NCI-H1048 (cell line): ENCODE results near the gene TEX14.

Experiments
- DNase-seq: peaks from one replicate; lab custom pipeline; 2025; lab: John Stamatoyannopoulos, UW

Gene TEX14

GRCh38 chr17:58648236-58648635 lies 43.6 kb downstream of the TEX14 start:
- no peak for DNase-seq

DNA sequence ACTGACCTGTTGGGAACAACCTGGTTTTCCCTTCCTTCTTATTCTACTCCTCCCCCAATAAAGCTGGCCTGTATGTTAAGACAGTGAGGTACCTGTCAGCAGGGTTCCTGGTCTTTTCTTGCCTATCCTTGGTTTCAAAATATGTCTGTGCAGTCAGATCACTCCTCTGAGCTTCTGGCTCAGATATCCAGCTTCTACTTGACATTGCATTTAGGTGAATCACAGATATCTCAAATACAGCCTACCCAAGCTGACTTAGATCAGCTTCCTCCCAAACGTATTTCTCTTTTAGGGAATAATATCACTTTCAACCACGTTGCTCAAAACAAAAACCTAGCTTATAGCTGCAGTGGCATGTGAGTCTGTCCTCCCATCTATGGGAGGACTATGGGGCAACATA lies 48.7 kb downstream of the TEX14 start:
- DNase-seq, result no peak

GRCh38 chr17:58641887-58642311 lies 49.9 kb downstream of the TEX14 start:
- DNase-seq, result no peak

DNA sequence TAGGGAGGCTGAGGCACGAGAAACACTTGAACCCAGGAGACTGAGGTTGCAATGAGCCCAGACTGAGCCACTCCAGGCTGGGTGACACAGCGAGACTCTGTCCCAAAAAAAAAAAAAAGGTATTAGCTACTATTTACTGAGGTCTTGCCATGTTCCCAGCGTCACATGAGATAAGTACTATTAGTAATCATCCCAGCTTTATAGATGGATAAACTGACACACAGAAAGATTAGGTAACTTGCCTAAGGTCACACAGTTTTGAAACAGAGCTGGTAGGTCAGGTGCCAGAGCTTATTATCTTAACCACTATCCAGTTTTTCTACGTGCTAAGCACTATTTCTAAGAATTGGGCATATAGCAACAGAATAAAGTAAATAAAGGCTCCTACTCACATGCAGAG lies 51.6 kb downstream of the TEX14 start:
- DNase-seq, result no peak

DNA sequence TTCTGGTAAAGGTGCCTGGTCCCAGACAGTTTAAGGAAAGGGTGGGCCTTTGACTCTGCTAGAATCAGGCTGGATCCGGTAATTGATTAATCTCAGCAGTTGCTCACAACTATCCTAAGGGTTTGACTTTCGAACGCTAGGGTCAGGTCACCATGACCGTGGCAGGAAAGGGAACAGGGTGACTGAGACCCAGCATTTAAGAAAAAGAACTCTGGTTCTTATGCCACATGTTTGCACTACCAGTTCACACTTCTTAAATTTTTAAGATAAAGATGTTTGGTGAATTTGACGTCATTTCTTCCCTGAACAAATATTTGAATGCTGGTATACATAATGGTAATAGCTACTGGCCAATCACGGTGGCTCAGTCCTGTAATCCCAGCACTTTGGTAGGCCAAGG lies 52.2 kb downstream of the TEX14 start:
- DNase-seq, result no peak

DNA sequence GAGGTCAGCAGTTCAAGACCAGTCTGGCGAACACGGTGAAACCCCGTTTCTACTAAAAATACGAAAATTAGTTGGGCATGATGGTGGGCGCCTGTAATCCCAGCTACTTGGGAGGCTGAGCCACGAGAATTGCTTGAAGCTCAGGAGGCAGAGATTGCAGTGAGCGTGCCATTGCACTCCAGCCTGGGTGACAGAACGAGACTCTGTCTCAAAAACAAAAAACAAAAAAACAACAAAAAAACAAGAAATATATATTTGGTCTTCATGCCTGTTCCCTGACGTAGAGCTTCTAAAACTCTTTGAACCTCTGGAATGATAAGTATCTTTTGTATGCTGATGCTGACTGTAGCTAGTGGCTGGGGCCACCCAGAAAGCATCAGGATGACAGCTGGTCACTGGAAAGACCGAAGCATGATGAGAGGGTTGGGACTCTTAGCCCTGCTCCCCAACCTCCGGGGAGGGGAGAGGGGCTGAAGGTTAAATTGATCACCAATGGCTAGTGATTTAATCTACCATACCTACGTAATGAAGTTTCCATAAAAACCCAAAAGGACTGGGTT lies 54.8 kb downstream of the TEX14 start:
- DNase-seq, result no peak

- DNase-seq, result no peak
Measured at GRCh38 chr17:58632324-58633314, 59.2 kb downstream of the TEX14 start.

DNA sequence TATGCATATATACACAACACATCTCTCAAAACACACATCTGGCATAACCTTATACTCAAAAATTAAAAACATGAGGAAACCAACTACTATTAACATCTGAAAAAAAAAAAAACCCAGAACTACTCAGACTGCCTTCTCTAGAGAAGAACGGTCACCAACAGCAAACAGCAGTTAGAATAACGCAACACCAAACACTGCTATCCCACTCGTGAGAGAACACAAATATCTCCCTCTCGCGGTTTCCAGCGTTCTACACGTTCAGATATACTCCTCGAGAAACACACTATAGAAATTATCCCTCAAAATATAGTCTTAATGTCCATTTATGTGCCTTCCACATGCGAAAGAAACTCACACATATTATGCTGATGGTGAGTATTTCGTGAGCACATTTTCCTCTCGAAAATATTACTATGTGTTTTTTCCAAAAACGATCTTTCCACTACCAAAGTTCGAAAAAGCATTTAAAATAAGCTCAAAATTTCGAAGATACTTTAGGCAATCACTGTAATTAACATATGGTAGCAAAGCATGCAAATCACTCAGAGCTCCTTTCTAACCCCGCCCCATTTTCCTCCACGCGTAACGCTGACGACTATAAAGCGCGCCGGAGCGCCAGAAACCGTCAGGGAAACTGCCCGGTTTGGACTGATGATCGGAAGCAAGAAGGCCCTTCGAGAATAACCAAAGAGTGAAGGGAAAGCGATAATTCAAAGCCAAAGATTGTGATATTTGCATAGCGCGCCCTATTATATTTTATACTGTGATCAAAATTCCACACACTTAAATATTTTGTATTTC lies 60.1 kb downstream of the TEX14 start:
- peak; percentile 85 for DNase-seq

- no peak for DNase-seq
Measured at GRCh38 chr17:58630883-58631522, 60.8 kb downstream of the TEX14 start.

DNA sequence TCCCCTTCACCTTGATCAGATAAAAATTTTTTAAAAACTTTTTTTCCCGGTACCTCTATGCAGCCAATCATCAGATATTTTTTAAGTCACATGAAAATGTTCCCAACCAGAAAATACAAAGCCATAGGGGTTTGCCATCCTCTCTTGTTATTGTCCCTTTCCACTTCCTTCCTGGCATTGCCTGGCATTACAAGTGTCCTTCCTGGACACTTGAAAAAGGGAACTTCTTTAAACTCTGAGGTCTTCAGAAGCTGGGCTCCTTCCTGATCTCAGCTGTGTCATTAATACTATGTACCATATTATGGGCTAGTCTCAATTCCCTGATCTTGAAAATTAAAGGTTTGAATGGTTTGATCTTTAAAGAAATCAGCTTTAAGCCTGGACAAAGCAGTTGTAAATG lies 64.9 kb downstream of the TEX14 start:
- DNase-seq, result no peak

DNA sequence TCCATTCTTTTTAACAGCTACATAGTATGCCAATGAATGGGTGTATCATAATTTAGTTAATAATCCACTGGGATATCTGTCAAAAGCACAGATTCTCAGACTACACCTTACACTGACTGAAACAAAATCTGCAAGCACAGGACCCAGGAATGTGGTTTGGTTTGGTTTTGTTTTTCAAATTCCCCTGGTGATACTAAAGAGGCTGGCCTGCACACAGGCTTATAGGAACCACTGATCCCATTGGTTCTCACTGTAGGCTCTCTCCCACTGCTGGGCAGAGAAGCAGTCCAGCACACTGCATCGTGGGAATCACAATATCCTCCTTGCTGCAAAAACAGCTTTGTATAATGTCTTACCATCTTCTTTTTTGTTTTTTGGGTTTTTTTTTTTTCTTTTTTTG lies 67.1 kb downstream of the TEX14 start:
- DNase-seq, result no peak

DNA sequence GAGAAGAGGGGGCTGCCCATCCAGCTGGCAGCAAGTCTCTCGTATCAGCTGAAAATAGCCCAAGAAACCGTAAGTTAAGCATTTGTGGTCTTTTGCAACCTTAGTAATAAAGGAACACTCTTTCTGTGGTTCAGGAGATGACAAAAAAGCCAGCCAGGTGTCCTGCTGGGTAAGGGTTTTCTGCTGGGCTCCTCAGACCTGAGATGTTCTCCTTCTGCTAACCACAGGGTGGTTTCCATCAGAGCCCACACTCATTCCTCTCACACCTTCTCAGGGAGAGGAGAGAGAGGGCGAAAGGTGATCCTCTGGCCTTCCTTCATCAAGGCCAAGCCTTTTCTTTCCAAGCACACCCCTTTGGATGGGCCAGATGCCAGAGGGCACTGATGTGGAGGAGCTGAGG lies 70.7 kb downstream of the TEX14 start:
- no peak for DNase-seq

- no peak for DNase-seq
Measured at GRCh38 chr17:58618336-58618735, 73.5 kb downstream of the TEX14 start.

DNA sequence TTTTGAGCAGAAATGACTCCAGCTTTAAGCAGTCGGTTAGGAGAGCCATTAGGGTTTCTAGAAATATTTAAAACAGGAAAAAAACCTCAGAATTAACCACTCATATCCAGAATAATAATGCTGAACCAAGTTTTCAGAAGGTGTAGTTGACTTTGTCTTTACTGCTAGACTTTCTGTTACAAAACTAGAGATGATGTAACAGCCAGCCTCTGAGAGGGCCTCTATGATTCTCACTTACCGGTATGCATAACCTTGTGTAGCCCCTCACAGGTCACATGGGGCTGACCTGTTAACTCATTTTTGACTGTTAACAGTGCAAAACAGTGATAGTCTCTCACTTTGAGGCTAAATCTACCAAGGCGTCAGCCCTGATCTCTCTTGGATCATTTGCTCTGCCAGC lies 74.3 kb downstream of the TEX14 start:
- DNase-seq, result no peak

GRCh38 chr17:58615768-58616659 lies 75.8 kb downstream of the TEX14 start:
- DNase-seq, result no peak

GRCh38 chr17:58614859-58615459 lies 76.9 kb downstream of the TEX14 start:
- no peak for DNase-seq

DNA sequence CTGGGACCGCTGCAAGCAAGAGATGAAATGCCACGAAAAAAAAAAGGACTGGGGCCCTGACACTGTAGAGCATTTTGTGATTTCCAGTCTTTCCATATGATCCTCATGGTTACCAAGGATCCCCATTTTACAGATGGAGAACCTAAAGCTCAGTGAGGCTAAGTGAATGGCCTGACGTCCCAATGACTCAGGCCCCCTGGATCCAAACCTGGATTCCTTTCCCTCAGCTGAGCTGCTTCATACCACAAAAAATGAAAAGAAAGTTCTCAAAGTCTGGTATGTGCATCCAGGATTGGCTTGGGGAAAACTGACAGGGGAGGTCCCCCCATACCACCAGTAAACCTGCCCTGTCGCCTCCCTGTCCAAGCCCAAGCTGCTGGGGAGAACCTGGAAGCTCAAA lies 80.5 kb downstream of the TEX14 start:
- DNase-seq, result no peak

GRCh38 chr17:58606934-58607333 lies 84.9 kb downstream of the TEX14 start:
- no peak for DNase-seq

DNA sequence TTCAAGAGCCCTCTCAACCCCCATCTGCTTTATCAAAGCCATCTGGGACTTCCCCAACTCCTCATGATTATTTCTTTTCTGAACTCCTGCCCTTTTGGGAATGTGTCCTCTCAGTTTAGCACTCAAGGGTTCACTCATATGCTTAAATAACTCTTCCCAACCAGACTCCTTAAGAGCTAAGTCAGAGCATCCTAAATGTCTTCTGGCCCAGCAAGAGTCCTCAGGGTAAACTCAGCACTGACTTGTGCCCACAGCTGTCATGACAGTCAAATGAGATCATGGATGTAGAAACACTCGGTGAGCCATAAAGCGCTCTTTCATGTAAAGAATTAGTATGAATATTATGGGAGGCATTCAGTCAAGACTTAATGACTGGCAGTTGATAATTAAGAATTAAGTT lies 85.9 kb downstream of the TEX14 start:
- DNase-seq, result no peak

- no peak for DNase-seq
Measured at GRCh38 chr17:58605470-58605869, 86.4 kb downstream of the TEX14 start.

- DNase-seq, result no peak
Measured at GRCh38 chr17:58601976-58602375, 89.9 kb downstream of the TEX14 start.
